ENCODE measurements around the gene RGS17. TPM values are rescaled to one million over a fixed set of nuclear protein-coding genes. Genes with fewer than 3 reads are reported as not detected.

RGS17 gene
- total and polyA plus RNA-seq, 12 donors, result 0.04 to 0.41 (median 0.17) TPM; not detected in 1

GRCh38 chr6:152977556-152977955 lies 153.5 kb downstream of the RGS17 start:
- Histone ChIP-seq H3K4me1 (peaks cover 6 to 76% (median 9%) of the 10 kb centered on the region in 9 donors), H3K27me3 (no peaks in the 10 kb centered on the region), H3K36me3 (peaks cover 0 to 43% (median 6%) of the 10 kb centered on the region in 9 donors), H3K4me3 (no peak overlapping the region), H3K27ac (no peak overlapping the region), H3K9me3 (no peaks in the 10 kb centered on the region)
- ATAC-seq (no peak), DNase-seq (no peak)
- intact Hi-C loops (cut with DNase I), result loop anchor here in 1 of 10 donors (10.0 kb wide), 1 partner anchor 47 kb away; no protein-coding TSS in a partner anchor
- TF ChIP-seq, protein P1, sequence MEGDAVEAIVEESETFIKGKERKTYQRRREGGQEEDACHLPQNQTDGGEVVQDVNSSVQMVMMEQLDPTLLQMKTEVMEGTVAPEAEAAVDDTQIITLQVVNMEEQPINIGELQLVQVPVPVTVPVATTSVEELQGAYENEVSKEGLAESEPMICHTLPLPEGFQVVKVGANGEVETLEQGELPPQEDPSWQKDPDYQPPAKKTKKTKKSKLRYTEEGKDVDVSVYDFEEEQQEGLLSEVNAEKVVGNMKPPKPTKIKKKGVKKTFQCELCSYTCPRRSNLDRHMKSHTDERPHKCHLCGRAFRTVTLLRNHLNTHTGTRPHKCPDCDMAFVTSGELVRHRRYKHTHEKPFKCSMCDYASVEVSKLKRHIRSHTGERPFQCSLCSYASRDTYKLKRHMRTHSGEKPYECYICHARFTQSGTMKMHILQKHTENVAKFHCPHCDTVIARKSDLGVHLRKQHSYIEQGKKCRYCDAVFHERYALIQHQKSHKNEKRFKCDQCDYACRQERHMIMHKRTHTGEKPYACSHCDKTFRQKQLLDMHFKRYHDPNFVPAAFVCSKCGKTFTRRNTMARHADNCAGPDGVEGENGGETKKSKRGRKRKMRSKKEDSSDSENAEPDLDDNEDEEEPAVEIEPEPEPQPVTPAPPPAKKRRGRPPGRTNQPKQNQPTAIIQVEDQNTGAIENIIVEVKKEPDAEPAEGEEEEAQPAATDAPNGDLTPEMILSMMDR (IDR thresholded peaks at IDR 0.05), result no peak

GRCh38 chr6:152976749-152977148 lies 154.3 kb downstream of the RGS17 start:
- peaks cover 0 to 68% (median under 1%) of the 10 kb centered on the region in 9 donors for H3K4me1 ChIP-seq
- ATAC-seq (no peak), DNase-seq (no peak)
- H3K4me3 ChIP-seq, result no peak overlapping the region
- peaks cover 0 to 51% (median 13%) of the 10 kb centered on the region in 9 donors for H3K36me3 ChIP-seq
- 87 to 90% methylated on average over 1 of the region's 1 CpG for WGBS, 2 donors
- intact Hi-C loops (cut with DNase I), result loop anchor here in 1 of 10 donors (10.0 kb wide), 1 partner anchor 48 kb away; no protein-coding TSS in a partner anchor
- no peak overlapping the region for H3K27ac ChIP-seq
- H3K9me3 ChIP-seq, result no peaks in the 10 kb centered on the region
- TF ChIP-seq, protein P1 (IDR thresholded peaks at IDR 0.05), result no peak
- H3K27me3 ChIP-seq, result no peaks in the 10 kb centered on the region

- peaks cover 0 to 65% (median 24%) of the 10 kb centered on the region in 9 donors for H3K36me3 ChIP-seq
These were observed 155.7 kb downstream of the RGS17 start for GRCh38 chr6:152975204-152975915.

DNA sequence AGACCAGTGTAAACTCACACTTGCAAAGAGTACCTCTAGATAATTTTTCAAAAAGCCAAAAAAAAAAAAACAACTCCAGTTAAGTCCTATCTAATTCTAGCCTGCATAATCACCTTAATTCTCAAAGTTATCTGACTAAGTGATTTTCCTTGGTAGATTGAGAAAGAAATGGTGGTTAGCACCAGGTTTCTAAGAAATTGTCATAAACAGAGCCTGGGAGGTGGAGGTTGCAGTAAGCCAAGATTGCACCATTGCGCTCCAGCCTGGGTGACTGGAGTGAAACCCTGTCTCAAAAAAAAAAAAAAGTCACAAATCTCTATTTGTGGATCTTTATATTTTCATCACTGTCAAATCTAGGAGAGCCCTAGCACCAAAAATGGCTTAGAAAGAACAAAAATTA lies 157.2 kb downstream of the RGS17 start:
- Histone ChIP-seq H3K27ac (no peak overlapping the region), H3K4me1 (peaks cover 0 to 45% (median 0%) of the 10 kb centered on the region in 9 donors), H3K9me3 (peaks cover 0 to 4% (median 0%) of the 10 kb centered on the region in 11 donors), H3K36me3 (peaks cover 0 to 75% (median 30%) of the 10 kb centered on the region in 9 donors), H3K27me3 (no peaks in the 10 kb centered on the region), H3K4me3 (no peak overlapping the region)
- intact Hi-C loops (cut with DNase I), result loop anchor here in 2 of 10 donors (5.0 to 10.0 kb wide), 2 partner anchors 38 to 51 kb away; no protein-coding TSS in a partner anchor
- TF ChIP-seq, protein P1 (IDR thresholded peaks at IDR 0.05), result no peak
- ATAC-seq, result no peak
- no peak for DNase-seq
- WGBS, 2 donors, result 98 to 100% methylated on average over 1 of the region's 1 CpG

More at GRCh38 chr6:152975204-152975915, 155.7 kb downstream of the RGS17 start:
- TF ChIP-seq, protein P1 (IDR thresholded peaks at IDR 0.05), result no peak
- Histone ChIP-seq H3K4me3 (no peak overlapping the region), H3K4me1 (peaks cover 0 to 54% (median 0%) of the 10 kb centered on the region in 9 donors), H3K27ac (peak overlapping the region in 1 of 10 donors; percentile 59), H3K27me3 (no peaks in the 10 kb centered on the region), H3K9me3 (no peaks in the 10 kb centered on the region)
- 86 to 90% methylated on average over 4 of the region's 4 CpGs for WGBS, 2 donors
- DNase-seq (no peak), ATAC-seq (no peak)
- intact Hi-C loops (cut with DNase I), result loop anchor here in 1 of 10 donors (10.0 kb wide), 1 partner anchor 49 kb away; no protein-coding TSS in a partner anchor
